AG10803 (cell line): Measurements from ENCODE around the gene ASPDH.

ENCODE experiments used
- DNase-seq: peaks from one replicate; pipeline ENCODE4 v3.0.0; 2010; ENCODE audit warnings: low read depth
- H3K4me3 ChIP-seq: 2 replicates; pipeline ENCODE4 v1.5.1; 2011; ENCODE audit warnings: mild to moderate bottlenecking, low read length, control low read depth
- CTCF ChIP-seq: conservative IDR thresholded peaks from 2 replicates; pipeline ENCODE4 v1.5.1; 2011; ENCODE audit warnings: mild to moderate bottlenecking, low read length, control low read depth, inconsistent platforms

Gene ASPDH

GRCh38 chr19:50512112-50512998, 1.4 kb downstream of the ASPDH start:
- H3K4me3 ChIP-seq = peak overlapping the region; percentile 95; the same call in 1 of the 2 replicates
- TF ChIP-seq CTCF = no peak
- DNase-seq = no peak

- peak; percentile 99 for DNase-seq
- TF ChIP-seq CTCF = no peak
- peak within 1 kb of the TSS; percentile 95 for H3K4me3 ChIP-seq
These were observed 2.5 kb downstream of the ASPDH start, which contains the start of gene JOSD2 for GRCh38 chr19:50511069-50511822. TSS of gene JOSD2 (minus strand) at chr19:50511191. CDS start at chr19:50510431, 760 bp downstream.

GRCh38 chr19:50510700-50511068, 3.0 kb downstream of the ASPDH start:
- no peak for DNase-seq

GRCh38 chr19:50510121-50510670, 3.5 kb downstream of the ASPDH start:
- no peak for DNase-seq
- TF ChIP-seq CTCF = no peak
- peak overlapping the region; percentile 95 for H3K4me3 ChIP-seq

More at GRCh38 chr19:50510700-50511068, 3.0 kb downstream of the ASPDH start:
- no peak for TF ChIP-seq CTCF
- peak overlapping the region; percentile 95 for H3K4me3 ChIP-seq

- no peak for TF ChIP-seq CTCF
- no peak for DNase-seq
- H3K4me3 ChIP-seq = no peak overlapping the region
These were observed 4.3 kb downstream of the ASPDH start for GRCh38 chr19:50509366-50509765.

- DNase-seq = no peak
- no peak overlapping the region for H3K4me3 ChIP-seq
- TF ChIP-seq CTCF = no peak
These were observed 4.9 kb downstream of the ASPDH start for GRCh38 chr19:50508843-50509190.

GRCh38 chr19:50507376-50507775, 6.3 kb downstream of the ASPDH start:
- no peak for TF ChIP-seq CTCF
- H3K4me3 ChIP-seq = no peak overlapping the region
- DNase-seq = no peak
